Measurements from ENCODE around the gene IMMP2L.

Gene IMMP2L

GRCh38 chr7:110988348-110988747 is 573.9 kb downstream of the IMMP2L start:
- no peak overlapping the region for H3K27ac Mint-ChIP-seq
- no peaks in the 10 kb centered on the region for H3K9me3 Mint-ChIP-seq
- H3K36me3 Mint-ChIP-seq (ENCODE audit: low read depth) = no peaks in the 10 kb centered on the region
- no peaks in the 10 kb centered on the region for H3K27me3 Mint-ChIP-seq (ENCODE audit: low read depth)
- H3K4me1 Mint-ChIP-seq = no peaks in the 10 kb centered on the region
- TF ChIP-seq, protein P1, sequence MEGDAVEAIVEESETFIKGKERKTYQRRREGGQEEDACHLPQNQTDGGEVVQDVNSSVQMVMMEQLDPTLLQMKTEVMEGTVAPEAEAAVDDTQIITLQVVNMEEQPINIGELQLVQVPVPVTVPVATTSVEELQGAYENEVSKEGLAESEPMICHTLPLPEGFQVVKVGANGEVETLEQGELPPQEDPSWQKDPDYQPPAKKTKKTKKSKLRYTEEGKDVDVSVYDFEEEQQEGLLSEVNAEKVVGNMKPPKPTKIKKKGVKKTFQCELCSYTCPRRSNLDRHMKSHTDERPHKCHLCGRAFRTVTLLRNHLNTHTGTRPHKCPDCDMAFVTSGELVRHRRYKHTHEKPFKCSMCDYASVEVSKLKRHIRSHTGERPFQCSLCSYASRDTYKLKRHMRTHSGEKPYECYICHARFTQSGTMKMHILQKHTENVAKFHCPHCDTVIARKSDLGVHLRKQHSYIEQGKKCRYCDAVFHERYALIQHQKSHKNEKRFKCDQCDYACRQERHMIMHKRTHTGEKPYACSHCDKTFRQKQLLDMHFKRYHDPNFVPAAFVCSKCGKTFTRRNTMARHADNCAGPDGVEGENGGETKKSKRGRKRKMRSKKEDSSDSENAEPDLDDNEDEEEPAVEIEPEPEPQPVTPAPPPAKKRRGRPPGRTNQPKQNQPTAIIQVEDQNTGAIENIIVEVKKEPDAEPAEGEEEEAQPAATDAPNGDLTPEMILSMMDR (IDR thresholded peaks at IDR 0.05; ENCODE audit: unreplicated experiment in 3 of 3) = no peak
- H3K4me3 Mint-ChIP-seq = no peak overlapping the region

DNA sequence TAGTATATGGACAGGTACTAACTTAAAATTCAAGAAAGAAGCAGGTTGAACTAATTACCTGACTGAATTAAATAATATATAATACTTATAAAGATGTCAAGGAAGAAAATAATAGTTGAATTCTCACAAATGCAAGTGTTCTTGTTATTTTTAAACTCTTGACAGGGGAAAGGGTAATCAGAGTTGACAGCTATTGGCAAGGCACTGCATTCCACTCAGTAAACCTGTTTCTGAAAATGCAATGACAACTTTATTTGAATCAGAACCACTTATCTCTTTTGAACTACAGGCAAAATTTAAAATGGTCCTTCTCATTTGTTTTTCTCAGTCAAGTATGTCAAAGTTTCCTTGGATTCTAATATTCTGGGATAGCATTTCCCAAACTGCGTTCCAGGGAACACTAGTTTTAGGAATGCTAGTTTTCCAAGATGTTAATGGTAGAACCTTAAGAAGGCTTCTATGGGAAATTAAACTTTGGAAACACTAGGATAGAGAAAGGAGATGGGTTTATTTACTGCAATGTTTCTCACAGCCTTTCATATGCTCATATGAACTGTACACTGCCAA is 575.1 kb downstream of the IMMP2L start:
- Mint-ChIP-seq H3K4me3 (no peak overlapping the region), H3K9me3 (no peaks in the 10 kb centered on the region), H3K36me3 (ENCODE audit: low read depth) (no peaks in the 10 kb centered on the region), H3K27me3 (ENCODE audit: low read depth) (no peaks in the 10 kb centered on the region), H3K4me1 (no peaks in the 10 kb centered on the region), H3K27ac (no peak overlapping the region)
- TF ChIP-seq, protein P1 (IDR thresholded peaks at IDR 0.05; ENCODE audit: unreplicated experiment in 3 of 3) = no peak

DNA sequence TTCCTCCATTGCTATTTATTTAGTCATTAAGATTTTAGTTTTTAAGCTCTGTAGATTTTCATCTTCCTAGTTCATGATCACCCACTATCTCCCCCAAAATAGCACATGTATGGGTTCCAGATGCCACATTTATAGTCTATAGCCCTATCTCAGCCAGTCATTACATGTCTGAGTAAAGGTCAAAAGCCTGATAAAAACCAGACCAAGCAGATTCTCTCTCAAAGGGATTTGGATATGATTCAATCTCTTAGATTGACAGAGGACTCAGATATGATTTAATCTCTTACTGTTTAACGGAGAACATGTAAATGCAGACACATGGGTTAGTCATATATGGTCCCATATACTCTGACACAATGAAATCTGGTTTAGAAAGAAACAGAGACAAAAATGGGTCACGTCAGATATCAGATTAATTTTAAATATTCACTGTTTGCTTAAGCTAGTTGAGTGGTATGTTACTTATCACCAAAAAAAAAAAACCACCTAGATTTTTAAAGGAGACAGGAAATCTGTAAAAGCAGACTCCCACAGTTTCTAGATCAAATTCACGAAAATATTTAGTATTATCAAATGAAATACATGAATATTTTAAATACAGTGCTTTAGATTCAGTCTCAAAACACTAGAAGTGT is 578.4 kb downstream of the IMMP2L start:
- Mint-ChIP-seq H3K27me3 (ENCODE audit: low read depth) (no peaks in the 10 kb centered on the region), H3K27ac (no peak overlapping the region), H3K4me1 (no peaks in the 10 kb centered on the region), H3K9me3 (no peaks in the 10 kb centered on the region), H3K36me3 (ENCODE audit: low read depth) (no peaks in the 10 kb centered on the region), H3K4me3 (no peak overlapping the region)
- TF ChIP-seq, protein P1 (IDR thresholded peaks at IDR 0.05; ENCODE audit: unreplicated experiment in 3 of 3) = no peak

DNA sequence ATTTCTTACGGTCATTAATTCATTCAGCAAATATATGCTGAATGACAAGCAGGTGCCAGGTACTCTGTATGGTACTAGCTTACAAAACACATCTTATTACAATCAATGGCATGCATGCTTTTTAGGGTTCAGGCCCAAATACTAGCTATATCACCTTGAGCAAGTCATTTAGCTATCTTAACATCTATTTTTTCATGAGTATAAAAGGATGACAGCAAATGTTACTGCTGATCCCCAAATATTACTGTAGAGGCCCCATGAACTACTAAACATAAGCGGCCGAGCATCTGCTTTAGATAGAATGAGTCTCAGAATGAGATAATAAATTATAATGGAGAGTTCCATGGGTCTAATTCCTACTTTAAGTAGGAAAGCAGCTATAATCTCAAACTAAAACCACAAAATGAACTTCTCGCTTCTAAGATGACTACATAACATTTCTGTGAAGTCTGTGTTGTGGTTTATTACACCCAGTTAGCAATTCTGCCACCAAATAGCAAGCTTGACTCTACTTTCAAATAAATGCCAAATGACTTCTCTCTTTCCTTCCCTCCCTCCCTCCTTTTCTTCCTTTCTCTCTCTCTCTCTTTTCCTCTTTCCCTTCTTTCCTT is 585.1 kb downstream of the IMMP2L start:
- H3K27ac Mint-ChIP-seq = peak overlapping the region in 2 of 3 experiments; percentile 8 to 14
- H3K36me3 Mint-ChIP-seq (ENCODE audit: low read depth) = no peaks in the 10 kb centered on the region
- H3K27me3 Mint-ChIP-seq (ENCODE audit: low read depth) = no peaks in the 10 kb centered on the region
- no peaks in the 10 kb centered on the region for H3K9me3 Mint-ChIP-seq
- H3K4me1 Mint-ChIP-seq = peaks cover 18% of the 10 kb centered on the region
- no peak overlapping the region for H3K4me3 Mint-ChIP-seq
- TF ChIP-seq, protein P1 (IDR thresholded peaks at IDR 0.05; ENCODE audit: unreplicated experiment in 3 of 3) = no peak

GRCh38 chr7:110975486-110975885 is 586.8 kb downstream of the IMMP2L start:
- Mint-ChIP-seq H3K27ac (peak overlapping the region; percentile 4 to 64 (median 56)), H3K27me3 (ENCODE audit: low read depth) (no peaks in the 10 kb centered on the region), H3K9me3 (no peaks in the 10 kb centered on the region), H3K4me1 (peaks cover 22% of the 10 kb centered on the region), H3K36me3 (ENCODE audit: low read depth) (no peaks in the 10 kb centered on the region), H3K4me3 (no peak overlapping the region)
- TF ChIP-seq, protein P1 (IDR thresholded peaks at IDR 0.05; ENCODE audit: unreplicated experiment in 3 of 3) = no peak
